ENCODE measurements around the gene ERBB4.

The ERBB4 gene

GRCh38 chr2:212539072-212539880 is 674 bp upstream of the ERBB4 start:
- no peak overlapping the region for H3K27ac ChIP-seq
- peak overlapping the region; percentile 89 for H3K4me2 ChIP-seq
- H3K27me3 ChIP-seq = peaks cover 49% of the 10 kb centered on the region

GRCh38 chr2:212537726-212538304 is 787 bp downstream of the ERBB4 start:
- Histone ChIP-seq H4K20me1 (no peaks in the 10 kb centered on the region), H3K9ac (no peak overlapping the region), H3K27ac (no peak overlapping the region), H3K4me1 (peaks cover 4% of the 10 kb centered on the region; the same call in 1 of the 2 replicates), H3K27me3 (peaks cover 49% of the 10 kb centered on the region), H3K4me2 (peak overlapping the region; percentile 89), H3K9me3 (peaks cover 30% of the 10 kb centered on the region), H3K4me3 (peak overlapping the region; percentile 68), H3K36me3 (no peaks in the 10 kb centered on the region)
- no peak for TF ChIP-seq Cebpa-rat (IDR thresholded peaks at IDR 0.05)

More at GRCh38 chr2:212539072-212539880, 674 bp upstream of the ERBB4 start:
- H3K4me3 ChIP-seq = peak overlapping the region; percentile 68
- H3K4me1 ChIP-seq = peaks cover 4% of the 10 kb centered on the region; the same call in 1 of the 2 replicates
- H4K20me1 ChIP-seq = no peaks in the 10 kb centered on the region
- no peak overlapping the region for H3K9ac ChIP-seq
- H3K36me3 ChIP-seq = no peaks in the 10 kb centered on the region
- TF ChIP-seq Cebpa-rat (IDR thresholded peaks at IDR 0.05) = no peak
- H3K9me3 ChIP-seq = peaks cover 30% of the 10 kb centered on the region

- Histone ChIP-seq H3K27me3 (peaks cover 49% of the 10 kb centered on the region), H3K9me3 (peaks cover 30% of the 10 kb centered on the region), H3K9ac (no peak overlapping the region), H3K4me3 (peak overlapping the region; percentile 68), H3K36me3 (no peaks in the 10 kb centered on the region), H3K27ac (no peak overlapping the region), H3K4me2 (peak overlapping the region; percentile 89), H3K4me1 (peaks cover 4% of the 10 kb centered on the region; the same call in 1 of the 2 replicates), H4K20me1 (no peaks in the 10 kb centered on the region)
- TF ChIP-seq Cebpa-rat (IDR thresholded peaks at IDR 0.05) = no peak
Observed at GRCh38 chr2:212536817-212537725, 1.5 kb downstream of the ERBB4 start.

- Histone ChIP-seq H3K9ac (no peak overlapping the region), H4K20me1 (no peaks in the 10 kb centered on the region), H3K36me3 (no peaks in the 10 kb centered on the region), H3K27me3 (peaks cover 49% of the 10 kb centered on the region), H3K4me2 (no peak overlapping the region), H3K4me1 (peaks cover 4% of the 10 kb centered on the region; the same call in 1 of the 2 replicates), H3K27ac (no peak overlapping the region), H3K4me3 (no peak overlapping the region), H3K9me3 (peaks cover 30% of the 10 kb centered on the region)
- TF ChIP-seq Cebpa-rat (IDR thresholded peaks at IDR 0.05) = no peak
Observed at GRCh38 chr2:212535996-212536816, 2.4 kb downstream of the ERBB4 start.

GRCh38 chr2:212534336-212534735 is 4.3 kb downstream of the ERBB4 start:
- H3K27ac ChIP-seq = no peak overlapping the region
- H3K27me3 ChIP-seq = peaks cover 37% of the 10 kb centered on the region
- peaks cover 4% of the 10 kb centered on the region; the same call in 1 of the 2 replicates for H3K4me1 ChIP-seq
- H3K36me3 ChIP-seq = no peaks in the 10 kb centered on the region
- H3K4me2 ChIP-seq = no peak overlapping the region
- H3K9me3 ChIP-seq = peaks cover 30% of the 10 kb centered on the region
- no peak overlapping the region for H3K4me3 ChIP-seq
- no peaks in the 10 kb centered on the region for H4K20me1 ChIP-seq
- TF ChIP-seq Cebpa-rat (IDR thresholded peaks at IDR 0.05) = no peak
- H3K9ac ChIP-seq = no peak overlapping the region

- Histone ChIP-seq H3K27ac (no peak overlapping the region), H3K27me3 (peaks cover 19% of the 10 kb centered on the region)
- no peak for TF ChIP-seq Cebpa-rat (IDR thresholded peaks at IDR 0.05)
Observed at GRCh38 chr2:212532585-212532984, 6.0 kb downstream of the ERBB4 start.

GRCh38 chr2:212532087-212532486 is 6.5 kb downstream of the ERBB4 start:
- no peak overlapping the region for H3K27ac ChIP-seq
- no peak for TF ChIP-seq Cebpa-rat (IDR thresholded peaks at IDR 0.05)
- H3K4me2 ChIP-seq = no peak overlapping the region
- H3K9me3 ChIP-seq = peaks cover 8% of the 10 kb centered on the region
- no peak overlapping the region for H3K9ac ChIP-seq
- H3K27me3 ChIP-seq = peaks cover 14% of the 10 kb centered on the region
- H3K4me3 ChIP-seq = no peak overlapping the region
- H3K36me3 ChIP-seq = no peaks in the 10 kb centered on the region
- no peaks in the 10 kb centered on the region for H3K4me1 ChIP-seq
- no peaks in the 10 kb centered on the region for H4K20me1 ChIP-seq

More at GRCh38 chr2:212532585-212532984, 6.0 kb downstream of the ERBB4 start:
- no peak overlapping the region for H3K4me2 ChIP-seq
- H3K9ac ChIP-seq = no peak overlapping the region
- H3K9me3 ChIP-seq = peaks cover 13% of the 10 kb centered on the region
- H4K20me1 ChIP-seq = no peaks in the 10 kb centered on the region
- no peak overlapping the region for H3K4me3 ChIP-seq
- no peaks in the 10 kb centered on the region; the same call in 1 of the 2 replicates for H3K4me1 ChIP-seq
- H3K36me3 ChIP-seq = no peaks in the 10 kb centered on the region

- Histone ChIP-seq H3K4me1 (no peaks in the 10 kb centered on the region), H3K36me3 (no peaks in the 10 kb centered on the region), H4K20me1 (no peaks in the 10 kb centered on the region), H3K4me2 (no peak overlapping the region), H3K4me3 (no peak overlapping the region), H3K9ac (no peak overlapping the region), H3K27me3 (peaks cover 8% of the 10 kb centered on the region), H3K9me3 (peaks cover 2% of the 10 kb centered on the region; the same call in 1 of the 2 replicates), H3K27ac (no peak overlapping the region)
- no peak for TF ChIP-seq Cebpa-rat (IDR thresholded peaks at IDR 0.05)
Observed at GRCh38 chr2:212531499-212531898, 7.1 kb downstream of the ERBB4 start.

- Histone ChIP-seq H4K20me1 (no peaks in the 10 kb centered on the region), H3K4me2 (no peak overlapping the region), H3K27me3 (peaks cover 3% of the 10 kb centered on the region; the same call in 1 of the 2 replicates), H3K27ac (no peak overlapping the region), H3K36me3 (no peaks in the 10 kb centered on the region), H3K4me1 (no peaks in the 10 kb centered on the region), H3K4me3 (no peak overlapping the region), H3K9me3 (no peaks in the 10 kb centered on the region), H3K9ac (no peak overlapping the region)
- no peak for TF ChIP-seq Cebpa-rat (IDR thresholded peaks at IDR 0.05)
Observed at GRCh38 chr2:212530991-212531390, 7.6 kb downstream of the ERBB4 start.

Data from BLaER1 (cell line).